GM21390 (cell line): Measurements from ENCODE around the gene TMEM52B.

ENCODE experiments used
- ATAC-seq: cut with Tn5 transposase; IDR thresholded peaks from one replicate; pipeline ENCODE4 v1.9.1; 2021; ENCODE audit not compliant: unreplicated experiment

TMEM52B gene

GRCh38 chr12:10238526-10238925 lies 59.7 kb downstream of the TMEM52B start:
- ATAC-seq: no peak

- no peak for ATAC-seq
Measured at GRCh38 chr12:10241290-10241689, 62.5 kb downstream of the TMEM52B start.
